HepG2 (cell line): ENCODE data around the gene FITM1. TPM values are rescaled to one million over a fixed set of nuclear protein-coding genes. Genes with fewer than 3 reads are reported as not detected.

ENCODE experiments used
- BHLHE40 ChIP-seq: IDR thresholded peaks from 2 replicates; pipeline ENCODE4 v1.6.1; 2011; ENCODE audit warnings: low read length, improper control_type of control experiment
- KAT8 ChIP-seq: IDR thresholded peaks from 2 replicates; pipeline ENCODE4 v1.6.1; 2016; ENCODE audit warnings: missing genetic modification reagents, missing compliant biosample characterization
- TCF7L2 ChIP-seq: IDR thresholded peaks from 2 replicates; pipeline ENCODE4 v1.6.1; 2011; ENCODE audit warnings: mild to moderate bottlenecking, low read depth, low read length, moderate library complexity
- ZNF354B ChIP-seq: sonication (generic); formaldehyde crosslinking; IDR thresholded peaks from 2 replicates; pipeline ENCODE4 v1.8.0; 2022; ENCODE audit warnings: mild to moderate bottlenecking, missing genetic modification reagents
- polyA plus RNA-seq, 8 experiments: library from polyadenylated mRNA; depleted of rRNA in 3 of 8; stranded (reverse) in 7 of 8; unstranded in 1 of 8; fragments of >200 nt; fragmentation: Illumina TruSeq in 4 of 8; extraction: Trizol in 4 of 8; gene quantifications; 2 replicates each; pipeline versions ENCODE4 v1.2.1 to v1.2.3, GENCODE V29; 2011 to 2016; ENCODE audit warnings: low read depth in 4 of 8, missing spikeins in 1 of 8, mixed read lengths in 1 of 8; ENCODE audit not compliant: insufficient read depth in 1 of 8
- total RNA-seq, 5 experiments: library from RNA; depleted of rRNA; stranded (reverse); fragments of >200 nt; fragmentation: Illumina TruSeq; extraction: Trizol; gene quantifications; 2 replicates each; pipeline ENCODE4 v1.2.3, GENCODE V29; 2016; ENCODE audit warnings: low read depth in 1 of 5
- TF ChIP-seq, protein P1 (sequence below): sonication (generic); formaldehyde crosslinking; conservative IDR thresholded peaks from 2 replicates; pipeline ENCODE4 v1.4.0; 2020; ENCODE audit warnings: missing genetic modification reagents
- TF ChIP-seq, protein P2 (sequence below): sonication (generic); formaldehyde crosslinking; IDR thresholded peaks from 2 replicates; pipeline ENCODE4 v1.4.0; 2020; ENCODE audit warnings: missing genetic modification reagents, borderline replicate concordance
- TF ChIP-seq, protein P3 (sequence below), 2 experiments: sonication (generic) in 1 of 2; formaldehyde crosslinking in 1 of 2; IDR thresholded peaks; 2 replicates each; pipeline versions ENCODE4 v1.5.1 to v1.6.1; 2011 to 2020; ENCODE audit warnings: borderline replicate concordance in 1 of 2, low read depth in 1 of 2, low read length in 1 of 2, mild to moderate bottlenecking in 1 of 2, missing genetic modification reagents in 1 of 2, moderate library complexity in 1 of 2
- TF ChIP-seq, protein P4 (sequence below), 2 experiments: fragments of 450-650 bp in 1 of 2; sonication (generic) in 1 of 2; formaldehyde crosslinking; IDR thresholded peaks; 2 replicates each; pipeline versions ENCODE4 v1.5.0 to v1.8.0; 2020 to 2022; ENCODE audit warnings: mild to moderate bottlenecking in 1 of 2, missing genetic modification reagents in 1 of 2
- TF ChIP-seq, protein P5 (sequence below): sonication (generic); formaldehyde crosslinking; IDR thresholded peaks from 2 replicates; pipeline ENCODE4 v1.4.0; 2020; ENCODE audit warnings: missing genetic modification reagents
- TF ChIP-seq, protein P6 (sequence below): sonication (generic); formaldehyde crosslinking; conservative IDR thresholded peaks from 2 replicates; pipeline ENCODE4 v1.8.0; 2022; ENCODE audit warnings: low read depth, missing genetic modification reagents

FITM1 gene
- total and polyA plus RNA-seq, 2 of the 13 experiments (the other 11 are each of a cell fraction or from before 2014, with no cell fraction given), result 2.7 to 5.8 TPM

DNA sequence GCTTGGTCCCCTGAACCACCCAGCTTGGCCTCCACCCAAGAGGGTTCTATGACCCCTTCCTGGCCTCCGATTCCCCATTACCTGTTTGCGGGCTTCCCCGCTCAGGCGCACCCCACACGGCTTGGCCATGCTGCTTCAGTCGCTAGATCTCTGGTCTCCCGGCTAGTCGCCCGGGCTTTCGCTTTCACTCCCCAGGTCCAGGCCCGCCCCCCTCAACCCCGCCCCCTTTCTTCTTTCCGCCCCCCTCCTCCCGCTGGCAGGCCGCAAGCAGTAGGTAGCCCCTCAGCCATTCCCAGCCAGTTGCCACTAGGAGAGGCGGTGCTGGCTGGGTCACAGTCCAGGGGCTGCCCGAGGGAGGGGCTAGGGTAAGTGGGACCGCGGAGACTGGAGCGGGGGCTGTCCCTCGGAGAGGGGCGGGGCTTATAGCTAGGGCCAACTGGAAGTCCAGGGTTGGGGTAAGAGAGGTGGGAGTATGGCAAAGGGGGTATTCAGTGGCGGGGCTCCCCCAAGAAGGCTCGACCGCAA is 16.1 kb downstream of the FITM1 start, which contains the start of gene PSME2 (continued):
- TF ChIP-seq, protein P1, sequence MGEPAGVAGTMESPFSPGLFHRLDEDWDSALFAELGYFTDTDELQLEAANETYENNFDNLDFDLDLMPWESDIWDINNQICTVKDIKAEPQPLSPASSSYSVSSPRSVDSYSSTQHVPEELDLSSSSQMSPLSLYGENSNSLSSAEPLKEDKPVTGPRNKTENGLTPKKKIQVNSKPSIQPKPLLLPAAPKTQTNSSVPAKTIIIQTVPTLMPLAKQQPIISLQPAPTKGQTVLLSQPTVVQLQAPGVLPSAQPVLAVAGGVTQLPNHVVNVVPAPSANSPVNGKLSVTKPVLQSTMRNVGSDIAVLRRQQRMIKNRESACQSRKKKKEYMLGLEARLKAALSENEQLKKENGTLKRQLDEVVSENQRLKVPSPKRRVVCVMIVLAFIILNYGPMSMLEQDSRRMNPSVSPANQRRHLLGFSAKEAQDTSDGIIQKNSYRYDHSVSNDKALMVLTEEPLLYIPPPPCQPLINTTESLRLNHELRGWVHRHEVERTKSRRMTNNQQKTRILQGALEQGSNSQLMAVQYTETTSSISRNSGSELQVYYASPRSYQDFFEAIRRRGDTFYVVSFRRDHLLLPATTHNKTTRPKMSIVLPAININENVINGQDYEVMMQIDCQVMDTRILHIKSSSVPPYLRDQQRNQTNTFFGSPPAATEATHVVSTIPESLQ, result no peak
- TF ChIP-seq, protein P2, sequence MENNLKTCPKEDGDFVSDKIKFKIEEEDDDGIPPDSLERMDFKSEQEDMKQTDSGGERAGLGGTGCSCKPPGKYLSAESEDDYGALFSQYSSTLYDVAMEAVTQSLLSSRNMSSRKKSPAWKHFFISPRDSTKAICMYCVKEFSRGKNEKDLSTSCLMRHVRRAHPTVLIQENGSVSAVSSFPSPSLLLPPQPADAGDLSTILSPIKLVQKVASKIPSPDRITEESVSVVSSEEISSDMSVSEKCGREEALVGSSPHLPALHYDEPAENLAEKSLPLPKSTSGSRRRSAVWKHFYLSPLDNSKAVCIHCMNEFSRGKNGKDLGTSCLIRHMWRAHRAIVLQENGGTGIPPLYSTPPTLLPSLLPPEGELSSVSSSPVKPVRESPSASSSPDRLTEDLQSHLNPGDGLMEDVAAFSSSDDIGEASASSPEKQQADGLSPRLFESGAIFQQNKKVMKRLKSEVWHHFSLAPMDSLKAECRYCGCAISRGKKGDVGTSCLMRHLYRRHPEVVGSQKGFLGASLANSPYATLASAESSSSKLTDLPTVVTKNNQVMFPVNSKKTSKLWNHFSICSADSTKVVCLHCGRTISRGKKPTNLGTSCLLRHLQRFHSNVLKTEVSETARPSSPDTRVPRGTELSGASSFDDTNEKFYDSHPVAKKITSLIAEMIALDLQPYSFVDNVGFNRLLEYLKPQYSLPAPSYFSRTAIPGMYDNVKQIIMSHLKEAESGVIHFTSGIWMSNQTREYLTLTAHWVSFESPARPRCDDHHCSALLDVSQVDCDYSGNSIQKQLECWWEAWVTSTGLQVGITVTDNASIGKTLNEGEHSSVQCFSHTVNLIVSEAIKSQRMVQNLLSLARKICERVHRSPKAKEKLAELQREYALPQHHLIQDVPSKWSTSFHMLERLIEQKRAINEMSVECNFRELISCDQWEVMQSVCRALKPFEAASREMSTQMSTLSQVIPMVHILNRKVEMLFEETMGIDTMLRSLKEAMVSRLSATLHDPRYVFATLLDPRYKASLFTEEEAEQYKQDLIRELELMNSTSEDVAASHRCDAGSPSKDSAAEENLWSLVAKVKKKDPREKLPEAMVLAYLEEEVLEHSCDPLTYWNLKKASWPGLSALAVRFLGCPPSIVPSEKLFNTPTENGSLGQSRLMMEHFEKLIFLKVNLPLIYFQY (CRISPR knock-in tag), result no peak; the same call in 1 of the 2 replicates
- TF ChIP-seq, protein P3, sequence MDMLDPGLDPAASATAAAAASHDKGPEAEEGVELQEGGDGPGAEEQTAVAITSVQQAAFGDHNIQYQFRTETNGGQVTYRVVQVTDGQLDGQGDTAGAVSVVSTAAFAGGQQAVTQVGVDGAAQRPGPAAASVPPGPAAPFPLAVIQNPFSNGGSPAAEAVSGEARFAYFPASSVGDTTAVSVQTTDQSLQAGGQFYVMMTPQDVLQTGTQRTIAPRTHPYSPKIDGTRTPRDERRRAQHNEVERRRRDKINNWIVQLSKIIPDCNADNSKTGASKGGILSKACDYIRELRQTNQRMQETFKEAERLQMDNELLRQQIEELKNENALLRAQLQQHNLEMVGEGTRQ (IDR thresholded peaks at IDR 0.05; ENCODE audit: low read depth, low read length), result no peak
- TF ChIP-seq, protein P3 (CRISPR knock-in tag; IDR thresholded peaks at IDR 0.05; ENCODE audit: borderline replicate concordance), result no peak
- TF ChIP-seq KAT8 (CRISPR knock-in tag) (no peak; the same call in 1 of the 2 replicates), TCF7L2 (no peak), ZNF354B (CRISPR knock-in tag) (no peak), BHLHE40 (0 out of 2 replicates have a peak, but pooled peaks have one; percentile 10)
- TF ChIP-seq, protein P4, sequence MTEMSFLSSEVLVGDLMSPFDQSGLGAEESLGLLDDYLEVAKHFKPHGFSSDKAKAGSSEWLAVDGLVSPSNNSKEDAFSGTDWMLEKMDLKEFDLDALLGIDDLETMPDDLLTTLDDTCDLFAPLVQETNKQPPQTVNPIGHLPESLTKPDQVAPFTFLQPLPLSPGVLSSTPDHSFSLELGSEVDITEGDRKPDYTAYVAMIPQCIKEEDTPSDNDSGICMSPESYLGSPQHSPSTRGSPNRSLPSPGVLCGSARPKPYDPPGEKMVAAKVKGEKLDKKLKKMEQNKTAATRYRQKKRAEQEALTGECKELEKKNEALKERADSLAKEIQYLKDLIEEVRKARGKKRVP (CRISPR knock-in tag; IDR thresholded peaks at IDR 0.05), result no peak
- TF ChIP-seq, protein P5, sequence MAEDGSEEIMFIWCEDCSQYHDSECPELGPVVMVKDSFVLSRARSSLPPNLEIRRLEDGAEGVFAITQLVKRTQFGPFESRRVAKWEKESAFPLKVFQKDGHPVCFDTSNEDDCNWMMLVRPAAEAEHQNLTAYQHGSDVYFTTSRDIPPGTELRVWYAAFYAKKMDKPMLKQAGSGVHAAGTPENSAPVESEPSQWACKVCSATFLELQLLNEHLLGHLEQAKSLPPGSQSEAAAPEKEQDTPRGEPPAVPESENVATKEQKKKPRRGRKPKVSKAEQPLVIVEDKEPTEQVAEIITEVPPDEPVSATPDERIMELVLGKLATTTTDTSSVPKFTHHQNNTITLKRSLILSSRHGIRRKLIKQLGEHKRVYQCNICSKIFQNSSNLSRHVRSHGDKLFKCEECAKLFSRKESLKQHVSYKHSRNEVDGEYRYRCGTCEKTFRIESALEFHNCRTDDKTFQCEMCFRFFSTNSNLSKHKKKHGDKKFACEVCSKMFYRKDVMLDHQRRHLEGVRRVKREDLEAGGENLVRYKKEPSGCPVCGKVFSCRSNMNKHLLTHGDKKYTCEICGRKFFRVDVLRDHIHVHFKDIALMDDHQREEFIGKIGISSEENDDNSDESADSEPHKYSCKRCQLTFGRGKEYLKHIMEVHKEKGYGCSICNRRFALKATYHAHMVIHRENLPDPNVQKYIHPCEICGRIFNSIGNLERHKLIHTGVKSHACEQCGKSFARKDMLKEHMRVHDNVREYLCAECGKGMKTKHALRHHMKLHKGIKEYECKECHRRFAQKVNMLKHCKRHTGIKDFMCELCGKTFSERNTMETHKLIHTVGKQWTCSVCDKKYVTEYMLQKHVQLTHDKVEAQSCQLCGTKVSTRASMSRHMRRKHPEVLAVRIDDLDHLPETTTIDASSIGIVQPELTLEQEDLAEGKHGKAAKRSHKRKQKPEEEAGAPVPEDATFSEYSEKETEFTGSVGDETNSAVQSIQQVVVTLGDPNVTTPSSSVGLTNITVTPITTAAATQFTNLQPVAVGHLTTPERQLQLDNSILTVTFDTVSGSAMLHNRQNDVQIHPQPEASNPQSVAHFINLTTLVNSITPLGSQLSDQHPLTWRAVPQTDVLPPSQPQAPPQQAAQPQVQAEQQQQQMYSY (CRISPR knock-in tag), result peak; percentile 97
- TF ChIP-seq, protein P6, sequence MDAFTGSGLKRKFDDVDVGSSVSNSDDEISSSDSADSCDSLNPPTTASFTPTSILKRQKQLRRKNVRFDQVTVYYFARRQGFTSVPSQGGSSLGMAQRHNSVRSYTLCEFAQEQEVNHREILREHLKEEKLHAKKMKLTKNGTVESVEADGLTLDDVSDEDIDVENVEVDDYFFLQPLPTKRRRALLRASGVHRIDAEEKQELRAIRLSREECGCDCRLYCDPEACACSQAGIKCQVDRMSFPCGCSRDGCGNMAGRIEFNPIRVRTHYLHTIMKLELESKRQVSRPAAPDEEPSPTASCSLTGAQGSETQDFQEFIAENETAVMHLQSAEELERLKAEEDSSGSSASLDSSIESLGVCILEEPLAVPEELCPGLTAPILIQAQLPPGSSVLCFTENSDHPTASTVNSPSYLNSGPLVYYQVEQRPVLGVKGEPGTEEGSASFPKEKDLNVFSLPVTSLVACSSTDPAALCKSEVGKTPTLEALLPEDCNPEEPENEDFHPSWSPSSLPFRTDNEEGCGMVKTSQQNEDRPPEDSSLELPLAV (CRISPR knock-in tag), result no peak
